Fibroblast of skin of scalp (primary cell): ENCODE measurements around the gene LRCH4.
"Not testable (repeated sequence)": the region's sequence is repeated elsewhere in the genome, so short reads cannot be mapped to it uniquely, and the experiment has no call there.

Experiments
- DNase-seq: peaks from one replicate; pipeline ENCODE4 v3.0.0-alpha.2; 2013

The LRCH4 gene

GRCh38 chr7:100567751-100568175 lies 18.2 kb downstream of the LRCH4 start:
- DNase-seq = no peak

GRCh38 chr7:100567031-100567730 lies 18.7 kb downstream of the LRCH4 start:
- no peak for DNase-seq

- DNase-seq = no peak
Measured at GRCh38 chr7:100566018-100566531, 19.9 kb downstream of the LRCH4 start.

DNA sequence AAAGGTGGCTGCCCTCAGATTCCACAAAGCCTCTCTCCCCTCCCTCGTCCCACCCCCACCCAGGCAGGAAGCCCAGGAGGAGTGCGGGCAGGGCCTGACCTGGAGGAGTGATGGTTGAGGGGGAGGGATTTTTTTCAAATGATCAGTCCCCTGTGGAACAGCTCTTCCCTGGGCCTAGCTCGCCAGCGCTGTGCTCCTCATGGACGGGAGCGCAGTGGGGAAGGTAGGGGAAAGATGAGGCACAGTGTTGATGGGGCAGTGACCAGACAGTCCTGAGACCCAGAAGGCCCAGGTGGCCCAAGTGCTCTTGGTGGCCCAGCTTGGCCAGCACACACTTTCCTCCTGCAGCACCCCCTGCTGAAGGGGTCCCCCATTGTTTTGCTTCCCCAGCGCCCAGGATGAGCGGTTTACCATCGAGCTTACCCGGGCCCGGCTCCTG lies 20.8 kb downstream of the LRCH4 start:
- DNase-seq = no peak

- DNase-seq = not testable (repeated sequence)
Measured at GRCh38 chr7:100564405-100564804, 21.5 kb downstream of the LRCH4 start.

GRCh38 chr7:100563809-100564400 lies 22.0 kb downstream of the LRCH4 start:
- DNase-seq = peak; percentile 70

- no peak for DNase-seq
Measured at GRCh38 chr7:100563100-100563564, 22.8 kb downstream of the LRCH4 start.

DNA sequence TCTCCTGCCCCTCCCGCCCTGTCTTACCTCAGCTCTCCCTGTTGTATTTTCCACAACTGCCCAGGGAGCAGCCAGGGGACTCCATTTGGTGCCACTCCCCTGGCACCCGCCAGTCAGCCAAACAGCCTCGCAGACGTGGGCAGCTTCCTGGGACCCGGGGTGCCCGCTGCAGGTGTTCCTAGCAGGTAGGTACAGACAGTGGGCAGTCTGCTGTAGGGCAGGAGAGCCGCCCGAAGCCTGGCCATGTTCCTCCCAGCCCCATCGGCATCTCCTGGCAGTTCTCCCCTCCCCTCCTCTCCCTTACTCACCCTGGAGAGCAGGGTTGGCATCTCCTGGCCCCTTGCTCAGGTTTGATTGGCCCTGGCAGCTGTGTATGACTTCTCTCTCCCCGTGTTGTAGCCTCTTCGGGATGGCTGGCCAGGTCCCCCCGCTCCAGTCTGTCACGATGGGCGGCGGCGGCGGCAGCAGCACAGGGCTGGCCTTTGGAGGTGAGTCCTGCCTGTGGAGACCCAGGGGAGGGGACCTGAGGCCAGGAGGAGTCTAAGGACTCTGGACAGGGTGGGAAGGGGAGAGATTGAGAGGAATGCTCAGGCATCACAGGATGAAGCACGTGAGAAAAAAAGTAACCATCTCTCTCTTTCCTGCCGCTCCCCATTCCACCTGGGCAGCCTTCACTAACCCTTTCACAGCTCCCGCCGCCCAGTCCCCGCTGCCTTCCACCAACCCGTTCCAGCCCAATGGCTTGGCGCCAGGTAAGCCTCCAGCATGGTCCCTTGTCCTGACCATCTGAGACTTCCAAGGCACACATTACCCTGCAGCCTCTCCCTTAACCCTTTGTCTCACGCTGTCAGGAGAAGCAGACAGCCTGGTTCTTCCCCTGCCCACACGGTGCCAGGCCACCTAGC lies 23.5 kb downstream of the LRCH4 start:
- no peak for DNase-seq

DNA sequence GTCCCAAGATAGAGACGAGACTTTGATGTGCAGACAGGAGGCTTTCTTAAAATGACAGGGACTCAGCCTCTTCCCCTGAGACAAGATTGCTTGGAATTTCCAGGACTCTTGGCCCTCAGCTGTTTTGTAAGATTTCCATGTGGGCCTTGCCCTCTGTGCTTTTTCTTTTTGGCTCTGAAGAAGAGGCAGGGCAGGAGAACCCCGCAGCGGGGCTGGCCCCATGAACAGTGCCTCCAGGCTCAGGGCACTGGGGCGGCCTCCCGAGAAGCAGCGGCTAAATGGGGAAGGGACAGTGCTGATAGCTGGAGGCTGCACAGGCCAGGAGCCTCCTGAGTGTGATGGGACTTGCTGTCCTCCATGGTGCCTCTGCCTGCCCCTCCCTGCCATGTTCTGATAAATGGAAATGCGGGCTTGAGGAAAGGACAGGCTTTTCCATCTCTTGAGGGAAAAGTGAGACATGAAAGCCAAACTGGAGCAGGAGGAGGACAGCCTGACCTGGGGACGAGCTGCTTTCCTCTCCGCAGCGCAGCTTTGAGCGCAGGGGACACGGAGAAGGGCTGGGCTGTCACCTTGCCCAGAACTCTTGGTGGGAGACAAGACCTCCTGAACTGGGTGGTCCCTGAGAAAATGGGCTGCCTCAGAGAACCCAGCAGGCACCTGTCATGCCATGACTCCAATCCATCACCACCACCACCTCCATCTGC lies 24.3 kb downstream of the LRCH4 start:
- no peak for DNase-seq

DNA sequence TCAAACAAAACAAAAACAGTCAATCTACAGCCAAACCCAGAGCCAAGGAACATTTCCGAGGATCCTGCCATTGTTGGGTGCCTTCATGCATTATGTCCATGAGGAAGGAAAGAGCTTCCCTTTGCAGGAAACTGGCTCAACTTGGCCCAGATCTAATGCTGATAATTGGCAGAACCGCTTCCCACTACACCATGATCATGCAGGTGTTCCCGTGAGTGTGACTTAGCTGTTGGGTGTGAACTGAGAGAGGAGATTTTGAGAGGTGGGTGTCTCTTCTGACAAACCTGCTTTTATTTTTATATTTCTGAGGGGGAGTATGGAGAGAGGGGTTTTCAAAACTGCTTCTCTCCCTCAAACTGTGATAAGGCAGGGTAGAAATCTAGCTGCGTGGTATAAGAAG lies 26.8 kb downstream of the LRCH4 start:
- DNase-seq = no peak

- no peak for DNase-seq
Measured at GRCh38 chr7:100556541-100556940, 29.4 kb downstream of the LRCH4 start.

DNA sequence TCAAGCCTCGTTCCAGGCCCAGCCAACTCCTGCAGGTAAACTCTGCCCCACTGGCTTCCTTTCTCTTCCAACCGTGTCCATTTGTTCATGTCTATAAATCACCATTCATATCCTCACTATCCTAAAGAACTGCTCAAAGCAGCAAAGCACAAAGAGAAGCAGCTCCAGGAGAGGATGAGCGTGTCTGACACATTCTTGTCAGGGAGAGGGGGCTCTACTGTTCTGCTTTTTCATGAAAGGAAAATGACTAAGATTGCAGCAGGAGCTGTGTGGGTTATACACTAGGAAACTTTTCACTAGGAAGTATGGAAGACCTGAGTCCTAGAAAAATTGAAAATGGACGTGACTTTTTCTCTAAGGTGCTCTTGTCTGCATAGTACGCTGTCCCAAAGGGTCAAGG lies 30.2 kb downstream of the LRCH4 start:
- no peak for DNase-seq

GRCh38 chr7:100553032-100553431 lies 32.9 kb downstream of the LRCH4 start:
- no peak for DNase-seq

- no peak for DNase-seq
Measured at GRCh38 chr7:100552532-100552931, 33.4 kb downstream of the LRCH4 start.

DNA sequence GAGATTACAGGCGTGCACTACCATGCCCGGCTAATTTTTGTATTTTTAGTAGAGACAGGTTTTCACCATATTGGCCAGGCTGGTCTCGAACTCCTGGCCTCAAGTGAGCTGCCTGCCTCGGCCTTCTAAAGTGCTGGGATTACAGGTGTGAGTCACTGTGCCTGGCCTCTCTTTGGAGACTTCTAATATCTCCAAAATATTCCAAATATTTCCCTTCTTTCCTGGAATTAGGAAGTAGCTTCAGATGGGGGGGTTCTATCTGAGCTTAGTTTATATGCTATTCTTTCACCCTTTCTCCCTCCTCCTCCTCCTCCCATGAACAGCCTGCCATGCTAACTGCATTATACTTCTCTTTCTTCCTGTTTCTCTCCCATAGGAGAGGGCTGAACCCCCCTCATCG lies 37.5 kb downstream of the LRCH4 start:
- peak; percentile 56 for DNase-seq

GRCh38 chr7:100547872-100548271 lies 38.1 kb downstream of the LRCH4 start:
- peak; percentile 29 for DNase-seq

- no peak for DNase-seq
Measured at GRCh38 chr7:100546926-100547800, 38.8 kb downstream of the LRCH4 start.

DNA sequence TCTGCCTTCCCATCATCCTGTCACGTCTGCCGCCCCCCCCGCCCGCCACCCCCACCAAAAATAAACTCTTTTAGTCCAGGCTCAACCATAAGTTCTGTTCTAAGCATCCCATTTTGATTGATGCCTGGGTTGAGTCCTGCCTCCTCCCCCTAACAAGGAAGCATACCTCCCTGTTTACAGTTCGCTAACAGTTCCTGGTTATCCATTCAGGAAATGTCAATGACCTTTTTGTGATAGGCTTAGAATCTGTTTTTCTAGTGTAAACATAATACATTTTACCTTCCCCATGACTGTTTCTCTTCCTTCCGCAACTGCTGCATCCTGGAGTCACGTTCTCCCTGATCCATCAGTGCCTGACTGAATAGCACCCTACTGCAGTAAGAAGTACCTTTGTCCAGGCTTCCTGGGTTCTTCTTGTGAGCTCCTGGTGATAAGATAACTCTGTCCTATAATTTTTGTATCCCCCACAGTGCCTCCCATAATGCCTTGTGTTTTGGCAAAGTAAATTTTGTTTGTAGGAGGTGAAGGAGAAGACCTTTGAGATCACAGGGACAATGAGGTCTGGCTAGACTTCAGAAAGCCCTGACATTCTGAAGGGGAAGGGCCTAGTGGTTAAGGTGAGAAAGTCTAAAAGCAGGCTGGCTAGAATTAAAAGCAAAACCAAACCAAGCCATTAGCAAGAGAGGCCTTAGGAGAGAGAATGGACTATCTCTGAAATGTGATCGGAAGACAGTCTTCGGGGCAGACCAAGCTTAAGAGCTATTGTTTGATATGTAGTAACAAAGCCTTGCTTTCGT lies 39.6 kb downstream of the LRCH4 start:
- DNase-seq = no peak

GRCh38 chr7:100545360-100546128 lies 40.4 kb downstream of the LRCH4 start:
- peak; percentile 88 for DNase-seq

- no peak for DNase-seq
Measured at GRCh38 chr7:100544967-100545359, 41.0 kb downstream of the LRCH4 start.
